A549 (cell line): ENCODE results near the gene SIAH3. TPM values are rescaled to one million over a fixed set of nuclear protein-coding genes. Genes with fewer than 3 reads are reported as not detected.

Experiments
- ATAC-seq, 2 experiments: fragments of 200-7000 bp in 1 of 2; fragments of >200 bp in 1 of 2; cut with Nextera tagmentation in 1 of 2; cut with Tn5 transposase in 1 of 2; 3 replicates each; pipeline versions ENCODE4 v1.8.0 to v1.9.1; 2018 to 2020; ENCODE audit warnings: mild to moderate bottlenecking in 1 of 2, moderate library complexity in 1 of 2
- CTCF ChIA-PET: fragments of 300-600 bp; sonication (Branson Sonifier 250); formaldehyde crosslinking; extraction: SDS; loops from one replicate; lab custom pipeline; 2021; ENCODE audit warnings: antibody characterized with exemption, inconsistent platforms; lab: Yijun Ruan, JAX
- POLR2A ChIA-PET: fragments of 350-600 bp; formaldehyde crosslinking; extraction: SDS; loops from one replicate; lab custom pipeline; 2021; ENCODE audit warnings: antibody characterized with exemption, inconsistent platforms; lab: Yijun Ruan, JAX
- DNase-seq, 2 experiments: peaks; one replicate each; pipeline versions ENCODE4 v3.0.0 to v3.0.0-alpha.2; 2011 to 2016; ENCODE audit warnings: low read depth in 1 of 2, low spot score in 1 of 2
- FAIRE-seq: peaks from 2 replicates; lab custom pipeline; 2011; peaks lifted over from hg19 to GRCh38; lab: Jason Lieb, UNC
- H3K27ac ChIP-seq, 2 experiments: fragments of >200 bp; sonication (Bioruptor Twin); formaldehyde crosslinking; 3 replicates each; pipeline ENCODE4 v1.5.1; 2016 to 2017
- H3K4me1 ChIP-seq: fragments of >200 bp; sonication (Bioruptor Twin); formaldehyde crosslinking; 3 replicates; pipeline ENCODE4 v1.6.1; 2016
- H3K4me2 ChIP-seq: fragments of >200 bp; sonication (Bioruptor Twin); formaldehyde crosslinking; 3 replicates; pipeline ENCODE4 v1.6.1; 2016
- H3K4me3 ChIP-seq: fragments of >200 bp; sonication (Bioruptor Twin); formaldehyde crosslinking; 3 replicates; pipeline ENCODE4 v1.5.1; 2016
- H3K9me3 ChIP-seq: fragments of >200 bp; sonication (Bioruptor Twin); formaldehyde crosslinking; 3 replicates; pipeline ENCODE4 v1.6.1; 2016
- CBX2 ChIP-seq: fragments of 200-600 bp; sonication (generic); IDR thresholded peaks from 2 replicates; pipeline ENCODE4 v1.6.1; 2016; ENCODE audit warnings: low read depth, mild to moderate bottlenecking, borderline replicate concordance
- CEBPB ChIP-seq, 2 experiments: fragments of >200 bp in 1 of 2; sonication (Bioruptor Twin) in 1 of 2; formaldehyde crosslinking in 1 of 2; IDR thresholded peaks; 2 replicates each; pipeline ENCODE4 v1.6.1; 2012 to 2016
- FOSB ChIP-seq: fragments of 250-450 bp; sonication (Bioruptor Pico); IDR thresholded peaks from 2 replicates; pipeline ENCODE4 v1.5.0; 2020; ENCODE audit warnings: mild to moderate bottlenecking, moderate library complexity
- HOXA7 ChIP-seq: fragments of 250-450 bp; sonication (Bioruptor Pico); IDR thresholded peaks from 2 replicates; pipeline ENCODE4 v1.5.0; 2020; ENCODE audit warnings: mild to moderate bottlenecking, moderate library complexity
- HOXB13 ChIP-seq: fragments of 250-450 bp; sonication (Bioruptor Pico); IDR thresholded peaks from 2 replicates; pipeline ENCODE4 v1.5.0; 2020; ENCODE audit warnings: low read depth, mild to moderate bottlenecking, moderate library complexity
- JUN ChIP-seq, 2 experiments: fragments of >200 bp; sonication (Bioruptor Twin); formaldehyde crosslinking; IDR thresholded peaks; 2 replicates in 1 of 2; 3 replicates in 1 of 2; pipeline ENCODE4 v1.6.1; 2016 to 2017
- MYC ChIP-seq: IDR thresholded peaks from 2 replicates; pipeline ENCODE4 v1.6.1; 2012; ENCODE audit warnings: mild to moderate bottlenecking, inconsistent platforms, low read length, improper control_type of control experiment, borderline replicate concordance
- PHF8 ChIP-seq: fragments of 200-600 bp; sonication (generic); IDR thresholded peaks from 2 replicates; pipeline ENCODE4 v1.6.1; 2016; ENCODE audit warnings: low read depth, mild to moderate bottlenecking, antibody characterized with exemption, moderate library complexity, borderline replicate concordance
- POLR2AphosphoS2 ChIP-seq: conservative IDR thresholded peaks from 2 replicates; pipeline ENCODE4 v1.6.1; 2012; ENCODE audit warnings: low read length, improper control_type of control experiment, inconsistent platforms
- RAD21 ChIP-seq, 2 experiments: fragments of >200 bp in 1 of 2; sonication (Bioruptor Twin) in 1 of 2; formaldehyde crosslinking in 1 of 2; IDR thresholded peaks in 1 of 2; conservative IDR thresholded peaks in 1 of 2; 2 replicates in 1 of 2; 3 replicates in 1 of 2; pipeline ENCODE4 v1.6.1; 2012 to 2018; ENCODE audit warnings: inconsistent platforms in 1 of 2
- RFX5 ChIP-seq: fragments of 450-650 bp; IDR thresholded peaks from 2 replicates; pipeline ENCODE4 v1.7.1; 2014; ENCODE audit warnings: antibody characterized with exemption, mild to moderate bottlenecking, moderate library complexity
- SMC3 ChIP-seq: fragments of >200 bp; sonication (Bioruptor Twin); formaldehyde crosslinking; IDR thresholded peaks from 3 replicates; pipeline ENCODE4 v1.6.1; 2018; ENCODE audit warnings: inconsistent platforms
- WGBS: methylation state at CpG from one replicate; pipeline ENCODE4 v1.1.6; 2017; ENCODE audit errors: missing lambda C conversion rate; 5-methylcytosine and 5-hydroxymethylcytosine counted together
- polyA plus RNA-seq, 4 experiments: library from polyadenylated mRNA; depleted of rRNA in 3 of 4; stranded (reverse); fragments of >200 nt; fragmentation: RNase III in 1 of 4; extraction: RNeasy Plus Mini Kit Qiagen cat#74134 plus additional on column Dnase treatment in 1 of 4; gene quantifications; 2 replicates in 3 of 4; 3 replicates in 1 of 4; pipeline ENCODE4 v1.2.3, GENCODE V29; 2011 to 2017
- TF ChIP-seq, protein P1 (sequence below): fragments of 450-650 bp; IDR thresholded peaks from 2 replicates; pipeline ENCODE4 v1.6.1; 2014; ENCODE audit warnings: antibody characterized with exemption
- TF ChIP-seq, protein P2 (sequence below): fragments of >200 bp; sonication (Bioruptor Twin); formaldehyde crosslinking; IDR thresholded peaks from 3 replicates; pipeline ENCODE4 v1.6.1; 2016
- TF ChIP-seq, protein P3 (sequence below): fragments of >200 bp; sonication (Bioruptor Twin); formaldehyde crosslinking; IDR thresholded peaks from 3 replicates; pipeline ENCODE4 v1.5.1; 2016
- TF ChIP-seq, protein P4 (sequence below): IDR thresholded peaks from 2 replicates; pipeline ENCODE4 v1.6.1; 2012

Gene SIAH3
- polyA plus RNA-seq, 2 of the 4 experiments (the other 2 are of a cell fraction), result not detected

DNA sequence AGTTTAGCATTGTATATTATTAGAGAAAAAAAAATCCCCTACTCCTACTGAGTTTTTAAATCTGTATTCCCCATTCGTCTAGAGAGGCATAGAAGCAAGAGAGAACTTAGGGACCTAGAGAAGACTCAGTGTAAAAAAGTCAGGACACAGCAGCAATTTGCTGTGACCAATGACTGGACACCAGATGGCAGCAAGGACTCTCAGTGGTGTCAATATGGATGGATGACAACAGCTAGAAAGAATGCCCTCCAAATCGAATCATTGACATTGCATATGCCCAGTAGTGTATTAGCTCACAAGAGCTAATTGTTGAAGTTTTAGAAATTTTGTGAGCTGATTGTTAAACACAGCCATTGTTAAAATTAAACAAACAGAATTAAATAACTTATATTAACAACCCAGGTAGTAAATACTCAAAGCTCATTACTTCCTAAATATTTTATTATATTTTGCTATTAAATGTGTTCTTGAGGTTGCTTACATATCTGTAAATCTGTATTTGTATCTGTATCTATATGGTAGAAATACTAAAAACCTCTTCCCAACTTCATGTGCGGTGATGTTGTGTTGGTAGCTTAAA, 43.9 kb downstream of the SIAH3 start:
- CTCF ChIA-PET, result interaction anchor here (0.6 to 2.6 kb wide), 10 partner anchors 11 to 514 kb away, joined by 3 to 13 read pairs (median 4); no protein-coding TSS in a partner anchor
- no peak for TF ChIP-seq HOXA7 (CRISPR knock-in tag)
- TF ChIP-seq RFX5, result no peak
- TF ChIP-seq, protein P1, sequence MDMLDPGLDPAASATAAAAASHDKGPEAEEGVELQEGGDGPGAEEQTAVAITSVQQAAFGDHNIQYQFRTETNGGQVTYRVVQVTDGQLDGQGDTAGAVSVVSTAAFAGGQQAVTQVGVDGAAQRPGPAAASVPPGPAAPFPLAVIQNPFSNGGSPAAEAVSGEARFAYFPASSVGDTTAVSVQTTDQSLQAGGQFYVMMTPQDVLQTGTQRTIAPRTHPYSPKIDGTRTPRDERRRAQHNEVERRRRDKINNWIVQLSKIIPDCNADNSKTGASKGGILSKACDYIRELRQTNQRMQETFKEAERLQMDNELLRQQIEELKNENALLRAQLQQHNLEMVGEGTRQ, result no peak
- TF ChIP-seq, protein P2, sequence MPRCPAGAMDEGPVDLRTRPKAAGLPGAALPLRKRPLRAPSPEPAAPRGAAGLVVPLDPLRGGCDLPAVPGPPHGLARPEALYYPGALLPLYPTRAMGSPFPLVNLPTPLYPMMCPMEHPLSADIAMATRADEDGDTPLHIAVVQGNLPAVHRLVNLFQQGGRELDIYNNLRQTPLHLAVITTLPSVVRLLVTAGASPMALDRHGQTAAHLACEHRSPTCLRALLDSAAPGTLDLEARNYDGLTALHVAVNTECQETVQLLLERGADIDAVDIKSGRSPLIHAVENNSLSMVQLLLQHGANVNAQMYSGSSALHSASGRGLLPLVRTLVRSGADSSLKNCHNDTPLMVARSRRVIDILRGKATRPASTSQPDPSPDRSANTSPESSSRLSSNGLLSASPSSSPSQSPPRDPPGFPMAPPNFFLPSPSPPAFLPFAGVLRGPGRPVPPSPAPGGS, result no peak
- TF ChIP-seq SMC3, result peak; percentile 67; the same call in 2 of the 3 replicates
- TF ChIP-seq, protein P3, sequence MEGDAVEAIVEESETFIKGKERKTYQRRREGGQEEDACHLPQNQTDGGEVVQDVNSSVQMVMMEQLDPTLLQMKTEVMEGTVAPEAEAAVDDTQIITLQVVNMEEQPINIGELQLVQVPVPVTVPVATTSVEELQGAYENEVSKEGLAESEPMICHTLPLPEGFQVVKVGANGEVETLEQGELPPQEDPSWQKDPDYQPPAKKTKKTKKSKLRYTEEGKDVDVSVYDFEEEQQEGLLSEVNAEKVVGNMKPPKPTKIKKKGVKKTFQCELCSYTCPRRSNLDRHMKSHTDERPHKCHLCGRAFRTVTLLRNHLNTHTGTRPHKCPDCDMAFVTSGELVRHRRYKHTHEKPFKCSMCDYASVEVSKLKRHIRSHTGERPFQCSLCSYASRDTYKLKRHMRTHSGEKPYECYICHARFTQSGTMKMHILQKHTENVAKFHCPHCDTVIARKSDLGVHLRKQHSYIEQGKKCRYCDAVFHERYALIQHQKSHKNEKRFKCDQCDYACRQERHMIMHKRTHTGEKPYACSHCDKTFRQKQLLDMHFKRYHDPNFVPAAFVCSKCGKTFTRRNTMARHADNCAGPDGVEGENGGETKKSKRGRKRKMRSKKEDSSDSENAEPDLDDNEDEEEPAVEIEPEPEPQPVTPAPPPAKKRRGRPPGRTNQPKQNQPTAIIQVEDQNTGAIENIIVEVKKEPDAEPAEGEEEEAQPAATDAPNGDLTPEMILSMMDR, result peak; percentile 53
- peak; percentile 58 to 59; a peak in 4 of 5 replicates for TF ChIP-seq RAD21 (conservative IDR thresholded peaks at IDR 0.05 in 1 of 2, IDR thresholded peaks at IDR 0.05 in 1 of 2)
- TF ChIP-seq PHF8, result no peak
- TF ChIP-seq, all 56 proteins: peak for 3
- DNase-seq (peak; percentile 33 to 43), ATAC-seq (peak; percentile 39 to 72; a peak in 4 of 6 replicates), FAIRE-seq (no peak)
- Histone ChIP-seq H3K4me1 (no peaks in the 10 kb centered on the region), H3K9me3 (no peaks in the 10 kb centered on the region), H3K4me2 (no peak overlapping the region), H3K27ac (no peak overlapping the region), H3K4me3 (no peak overlapping the region)
- WGBS, result 29% methylated on average over 3 of the region's 3 CpGs
- POLR2A ChIA-PET, result interaction anchor here (0.7 kb wide), 1 partner anchor 319 kb away, joined by 3 read pairs; no protein-coding TSS in a partner anchor

DNA sequence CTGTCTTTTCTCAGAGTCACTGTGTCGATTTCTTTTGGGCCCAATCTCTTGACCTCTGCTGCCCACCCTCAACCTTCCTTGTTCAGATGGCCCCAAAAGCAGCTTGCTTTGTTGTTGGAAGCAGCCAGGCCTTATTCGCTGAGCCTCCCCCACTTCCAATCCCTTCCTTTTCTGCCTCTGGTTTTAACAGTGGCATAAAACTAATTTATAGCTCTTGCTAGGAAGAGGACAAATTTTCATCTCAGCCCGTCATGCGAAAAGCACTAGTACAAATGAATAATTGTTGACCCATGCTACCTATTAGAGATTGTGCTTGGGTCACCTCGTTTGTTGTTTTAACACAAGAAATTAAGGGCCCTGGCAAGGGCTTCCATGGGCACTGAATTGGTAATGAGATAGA, 51.1 kb downstream of the SIAH3 start:
- no peak overlapping the region for H3K27ac ChIP-seq
- DNase-seq, result no peak
- POLR2A ChIA-PET, result no interaction called here
- ATAC-seq, result no peak
- CTCF ChIA-PET, result interaction anchor here (0.6 kb wide), 1 partner anchor 33 kb away, joined by 3 read pairs; no protein-coding TSS in a partner anchor
- whole genome bisulfite sequencing, result 48% methylated on average over 5 of the region's 5 CpGs
- no peaks in the 10 kb centered on the region for H3K4me1 ChIP-seq
- no peak overlapping the region for H3K4me2 ChIP-seq
- no peaks in the 10 kb centered on the region for H3K9me3 ChIP-seq
- FAIRE-seq, result no peak
- H3K4me3 ChIP-seq, result no peak overlapping the region
- TF ChIP-seq CEBPB (IDR thresholded peaks at IDR 0.05) (no peak), JUN (IDR thresholded peaks at IDR 0.05) (no peak), CBX2 (no peak), MYC (no peak), HOXB13 (CRISPR knock-in tag) (no peak)
- TF ChIP-seq, protein P3, result no peak

DNA sequence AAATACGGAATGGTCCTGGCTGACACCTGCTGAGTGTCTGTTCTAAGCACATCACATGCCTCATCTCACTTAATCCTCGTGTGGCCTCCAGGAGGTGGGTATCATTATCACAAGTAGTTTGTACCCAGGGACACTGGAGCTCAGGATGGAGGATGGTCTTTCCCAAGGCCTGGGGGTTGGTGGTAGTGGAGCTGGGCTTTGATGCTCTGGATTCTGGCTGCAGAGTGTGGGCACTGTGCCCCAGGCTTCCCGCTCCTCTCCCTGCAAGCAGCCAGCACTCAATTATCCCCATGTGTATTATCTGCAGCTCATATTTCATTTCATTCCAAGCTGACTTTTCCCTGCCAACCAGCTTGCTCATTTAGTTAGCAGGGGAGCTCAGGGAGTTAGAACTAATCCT, 52.1 kb downstream of the SIAH3 start:
- H3K27ac ChIP-seq, result no peak overlapping the region
- POLR2A ChIA-PET, result no interaction called here
- TF ChIP-seq POLR2AphosphoS2 (no peak), FOSB (CRISPR knock-in tag) (no peak), RFX5 (no peak)
- TF ChIP-seq, protein P4, sequence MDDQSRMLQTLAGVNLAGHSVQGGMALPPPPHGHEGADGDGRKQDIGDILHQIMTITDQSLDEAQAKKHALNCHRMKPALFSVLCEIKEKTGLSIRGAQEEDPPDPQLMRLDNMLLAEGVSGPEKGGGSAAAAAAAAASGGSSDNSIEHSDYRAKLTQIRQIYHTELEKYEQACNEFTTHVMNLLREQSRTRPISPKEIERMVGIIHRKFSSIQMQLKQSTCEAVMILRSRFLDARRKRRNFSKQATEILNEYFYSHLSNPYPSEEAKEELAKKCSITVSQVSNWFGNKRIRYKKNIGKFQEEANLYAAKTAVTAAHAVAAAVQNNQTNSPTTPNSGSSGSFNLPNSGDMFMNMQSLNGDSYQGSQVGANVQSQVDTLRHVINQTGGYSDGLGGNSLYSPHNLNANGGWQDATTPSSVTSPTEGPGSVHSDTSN, result no peak
- TF ChIP-seq, all 56 proteins: peak for 0
- Histone ChIP-seq H3K9me3 (no peaks in the 10 kb centered on the region), H3K4me1 (no peaks in the 10 kb centered on the region), H3K4me3 (no peak overlapping the region), H3K4me2 (no peak overlapping the region)
- CTCF ChIA-PET, result no interaction called here
- 8% methylated on average over 3 of the region's 3 CpGs for WGBS
- ATAC-seq, result no peak
- no peak for DNase-seq
- no peak for FAIRE-seq
